OCI-LY3 (cell line): ENCODE measurements around the gene SPINK14.

Experiments used
- H2AFZ ChIP-seq: fragments of 200-600, 300-600 bp; shearing (Covaris generic); 2 replicates; pipeline ENCODE4 v1.6.0; 2014; ENCODE audit warnings: antibody characterized with exemption, low read depth, low read length
- H3K27ac ChIP-seq: fragments of 200-600, 300-600 bp; sonication (generic); 2 replicates; pipeline ENCODE4 v1.5.1; 2014; ENCODE audit warnings: mild to moderate bottlenecking, low read length, moderate library complexity, mixed read lengths
- H3K27me3 ChIP-seq: fragments of 200-600, 300-600 bp; sonication (generic); 2 replicates; pipeline ENCODE4 v1.6.1; 2014; ENCODE audit warnings: low read depth, low read length, mixed read lengths
- H3K36me3 ChIP-seq: fragments of 200-600, 300-600 bp; sonication (generic); replicated peaks from 2 replicates; pipeline ENCODE3; 2014; ENCODE audit warnings: low read depth, low read length, mixed read lengths
- H3K4me1 ChIP-seq: fragments of 300-600, 200-600 bp; sonication (generic); 2 replicates; pipeline ENCODE4 v1.6.1; 2014; ENCODE audit warnings: low read length, mixed read lengths
- H3K4me2 ChIP-seq: fragments of 200-600, 300-600 bp; sonication (generic); 2 replicates; pipeline ENCODE4 v1.6.1; 2014; ENCODE audit warnings: low read length, mixed read lengths
- H3K4me3 ChIP-seq: fragments of 300-600, 200-600 bp; sonication (generic); 2 replicates; pipeline ENCODE4 v1.5.1; 2014; ENCODE audit warnings: antibody characterized with exemption, mild to moderate bottlenecking, low read length, moderate library complexity
- H3K79me2 ChIP-seq: fragments of 300-600, 200-600 bp; shearing (Covaris generic); 2 replicates; pipeline ENCODE4 v1.6.1; 2014; ENCODE audit warnings: mild to moderate bottlenecking, low read length, mixed read lengths
- H3K9ac ChIP-seq: fragments of 300-600, 200-600 bp; shearing (Covaris generic); 2 replicates; pipeline ENCODE4 v1.6.0; 2014; ENCODE audit warnings: mild to moderate bottlenecking, low read length, moderate library complexity
- H3K9me3 ChIP-seq: fragments of 200-600, 300-600 bp; shearing (Covaris generic); 2 replicates; pipeline ENCODE4 v1.6.1; 2014; ENCODE audit warnings: low read length, mixed read lengths; ENCODE audit not compliant: insufficient read depth
- H4K20me1 ChIP-seq: fragments of 200-600, 300-600 bp; sonication (generic); 2 replicates; pipeline ENCODE4 v1.6.1; 2016; ENCODE audit warnings: low read length, mixed read lengths; ENCODE audit not compliant: insufficient read depth
- CTCF ChIP-seq: fragments of 200-600, 300-600 bp; sonication (generic); IDR thresholded peaks from 2 replicates; pipeline ENCODE4 v1.5.1; 2014; ENCODE audit warnings: antibody characterized with exemption, low read length, low read depth
- EZH2phosphoT487 ChIP-seq: fragments of 200-600 bp; shearing (Covaris generic); IDR thresholded peaks from 2 replicates; pipeline ENCODE4 v1.6.1; 2018; ENCODE audit warnings: antibody characterized with exemption, mixed run types, low read depth

SPINK14 gene

GRCh38 chr5:148177207-148177606 lies 8.9 kb downstream of the SPINK14 start:
- no peaks in the 10 kb centered on the region for H4K20me1 ChIP-seq
- H3K9me3 ChIP-seq, result no peaks in the 10 kb centered on the region
- no peaks in the 10 kb centered on the region for H3K36me3 ChIP-seq
- no peaks in the 10 kb centered on the region for H3K4me1 ChIP-seq
- no peak overlapping the region for H3K4me3 ChIP-seq
- H3K27ac ChIP-seq, result no peak overlapping the region
- no peak for TF ChIP-seq CTCF
- no peak for TF ChIP-seq EZH2phosphoT487
- no peak overlapping the region for H3K4me2 ChIP-seq
- no peaks in the 10 kb centered on the region for H3K79me2 ChIP-seq
- H3K27me3 ChIP-seq, result no peaks in the 10 kb centered on the region
- no peak overlapping the region for H3K9ac ChIP-seq
- no peak overlapping the region for H2AFZ ChIP-seq

- H3K4me2 ChIP-seq, result no peak overlapping the region
- no peak overlapping the region for H3K4me3 ChIP-seq
- no peaks in the 10 kb centered on the region for H3K79me2 ChIP-seq
- H3K4me1 ChIP-seq, result no peaks in the 10 kb centered on the region
- no peaks in the 10 kb centered on the region for H3K36me3 ChIP-seq
- H3K27ac ChIP-seq, result no peak overlapping the region
- no peaks in the 10 kb centered on the region for H3K9me3 ChIP-seq
- no peak overlapping the region for H3K9ac ChIP-seq
- no peak overlapping the region for H2AFZ ChIP-seq
- no peaks in the 10 kb centered on the region for H4K20me1 ChIP-seq
- H3K27me3 ChIP-seq, result no peaks in the 10 kb centered on the region
- peak; percentile 75 for TF ChIP-seq CTCF
- no peak for TF ChIP-seq EZH2phosphoT487
These were observed 11.0 kb downstream of the SPINK14 start for GRCh38 chr5:148179234-148179824.

- H2AFZ ChIP-seq, result no peak overlapping the region
- no peaks in the 10 kb centered on the region for H3K27me3 ChIP-seq
- no peaks in the 10 kb centered on the region for H3K36me3 ChIP-seq
- no peaks in the 10 kb centered on the region for H4K20me1 ChIP-seq
- H3K4me1 ChIP-seq, result no peaks in the 10 kb centered on the region
- no peaks in the 10 kb centered on the region for H3K9me3 ChIP-seq
- H3K4me3 ChIP-seq, result no peak overlapping the region
- no peaks in the 10 kb centered on the region for H3K79me2 ChIP-seq
- H3K4me2 ChIP-seq, result no peak overlapping the region
- H3K9ac ChIP-seq, result no peak overlapping the region
- H3K27ac ChIP-seq, result no peak overlapping the region
- no peak for TF ChIP-seq CTCF
- TF ChIP-seq EZH2phosphoT487, result no peak
These were observed 18.1 kb downstream of the SPINK14 start for GRCh38 chr5:148186248-148187003.

GRCh38 chr5:148191010-148191409 lies 22.7 kb downstream of the SPINK14 start:
- Histone ChIP-seq H3K79me2 (no peaks in the 10 kb centered on the region), H3K9me3 (no peaks in the 10 kb centered on the region), H3K4me2 (no peak overlapping the region), H4K20me1 (no peaks in the 10 kb centered on the region), H3K4me1 (no peaks in the 10 kb centered on the region), H3K36me3 (no peaks in the 10 kb centered on the region), H3K27me3 (no peaks in the 10 kb centered on the region), H3K27ac (no peak overlapping the region), H3K9ac (no peak overlapping the region), H3K4me3 (no peak overlapping the region), H2AFZ (no peak overlapping the region)
- no peak for TF ChIP-seq CTCF
- no peak for TF ChIP-seq EZH2phosphoT487
